Activated CD4-positive, alpha-beta T cell treated with anti-CD3 and anti-CD28 coated beads for 4 hours (primary cell): Measurements from ENCODE around the gene FAM120B.
A peak's percentile ranks its signal among the peaks of the same experiment; 100 is the strongest.
"Not testable (repeated sequence)": the region's sequence is repeated elsewhere in the genome, so short reads cannot be mapped to it uniquely, and the experiment has no call there.

Experiments
- DNase-seq, 2 donors: peaks; one replicate each; pipeline ENCODE4 v3.0.0-alpha.2; 2020

Gene FAM120B

GRCh38 chr6:170307080-170307545, 555 bp downstream of the FAM120B start:
- no peak for DNase-seq

GRCh38 chr6:170308761-170309160, 2.2 kb downstream of the FAM120B start:
- no peak for DNase-seq

GRCh38 chr6:170311696-170312095, 5.1 kb downstream of the FAM120B start:
- DNase-seq = no peak

GRCh38 chr6:170312876-170313275, 6.3 kb downstream of the FAM120B start:
- no peak for DNase-seq

- no peak for DNase-seq
Observed at GRCh38 chr6:170313716-170314295, 7.2 kb downstream of the FAM120B start.

- no peak for DNase-seq
Observed at GRCh38 chr6:170314983-170315382, 8.4 kb downstream of the FAM120B start.

- DNase-seq = no peak
Observed at GRCh38 chr6:170316071-170316470, 9.5 kb downstream of the FAM120B start.

GRCh38 chr6:170317076-170317475, 10.5 kb downstream of the FAM120B start:
- DNase-seq = no peak

GRCh38 chr6:170317718-170318117, 11.2 kb downstream of the FAM120B start:
- DNase-seq = no peak

- no peak for DNase-seq
Observed at GRCh38 chr6:170329321-170329720, 22.8 kb downstream of the FAM120B start.

GRCh38 chr6:170335199-170335598, 28.6 kb downstream of the FAM120B start:
- DNase-seq = not testable (repeated sequence)

- peak in 1 of 2 donors; percentile 5 for DNase-seq
Observed at GRCh38 chr6:170344631-170345576, 38.3 kb downstream of the FAM120B start.

GRCh38 chr6:170345662-170346061, 39.1 kb downstream of the FAM120B start:
- no peak for DNase-seq

- DNase-seq = no peak
Observed at GRCh38 chr6:170346649-170347048, 40.1 kb downstream of the FAM120B start.

- DNase-seq = no peak
Observed at GRCh38 chr6:170347091-170347490, 40.5 kb downstream of the FAM120B start.

GRCh38 chr6:170347975-170348374, 41.4 kb downstream of the FAM120B start:
- no peak for DNase-seq

GRCh38 chr6:170351456-170351855, 44.9 kb downstream of the FAM120B start:
- DNase-seq = not testable (repeated sequence)

- DNase-seq = not testable (repeated sequence)
Observed at GRCh38 chr6:170355190-170355589, 48.6 kb downstream of the FAM120B start.

GRCh38 chr6:170355661-170356060, 49.1 kb downstream of the FAM120B start:
- no peak for DNase-seq

- DNase-seq = no peak
Observed at GRCh38 chr6:170357812-170358211, 51.3 kb downstream of the FAM120B start.

- DNase-seq = no peak
Observed at GRCh38 chr6:170358496-170358895, 51.9 kb downstream of the FAM120B start.

- DNase-seq = no peak
Observed at GRCh38 chr6:170360476-170360875, 53.9 kb downstream of the FAM120B start.

- DNase-seq = no peak
Observed at GRCh38 chr6:170361335-170361734, 54.8 kb downstream of the FAM120B start.

- DNase-seq = no peak
Observed at GRCh38 chr6:170362121-170362520, 55.6 kb downstream of the FAM120B start.
